C4-2B (cell line): Measurements from ENCODE around the gene CEP128.

Experiments
- CTCF ChIP-seq: fragments of 450-650 bp; conservative IDR thresholded peaks from 2 replicates; pipeline ENCODE4 v1.5.1; 2017; ENCODE audit warnings: mild to moderate bottlenecking
- ZFX ChIP-seq: fragments of 450-650 bp; IDR thresholded peaks from 2 replicates; pipeline ENCODE4 v1.6.1; 2017

GRCh38 chr14:80787876-80788275 is 153.7 kb downstream of the CEP128 start:
- TF ChIP-seq CTCF (no peak), ZFX (no peak)
